ENCODE data around the gene GABRB1. TPM values are rescaled to one million over a fixed set of nuclear protein-coding genes. Genes with fewer than 3 reads are reported as not detected.

Gene GABRB1
- total and polyA plus RNA-seq, 2 donors (not counting 3 experiments of a cell fraction or from before 2014, with no cell fraction given) = not detected

- H3K9me3 ChIP-seq (replicated peaks; ENCODE audit: control insufficient read depth, insufficient read depth, low read length) = no peaks in the 10 kb centered on the region
- peak overlapping the region; percentile 83 for H2AFZ ChIP-seq (ENCODE audit: low read depth, low read length)
- no peaks in the 10 kb centered on the region for H3K9me1 ChIP-seq (replicated peaks; ENCODE audit: control insufficient read depth, extremely low read depth, insufficient read depth, low read length)
- FAIRE-seq (no peak), DNase-seq (ENCODE audit: low read depth, low spot score) (no peak)
- ChIA-PET CTCF (interaction anchor here (0.6 to 3.1 kb wide), 15 partner anchors 9 to 188 kb away, joined by 3 to 19 read pairs (median 4); no protein-coding TSS in a partner anchor), POLR2A (no interaction called here)
- H3K27ac ChIP-seq (ENCODE audit: insufficient read depth, low read depth, low read length) = no peak overlapping the region
- H3K9ac ChIP-seq (replicated peaks; ENCODE audit: extremely low read depth, insufficient read depth, low read length) = no peak overlapping the region
- no peaks in the 10 kb centered on the region for H3K79me2 ChIP-seq (ENCODE audit: control insufficient read depth, insufficient read depth, low read length)
- BruUV-seq (replicated peaks) = no TSS peak
- dilution Hi-C loops (cut with MboI; ENCODE audit: extremely low pct_ligation_motif_present, low sequenced_read_pairs) (no loop called here), intact Hi-C loops (cut with micrococcal nuclease) (loop anchor here (1.0 kb wide), 2 partner anchors 100 to 188 kb away; no protein-coding TSS in a partner anchor)
- TF ChIP-seq FOS (IDR thresholded peaks at IDR 0.05; ENCODE audit: borderline replicate concordance, insufficient read depth, low read length) = no peak
- TF ChIP-seq MAX (IDR thresholded peaks at IDR 0.05; ENCODE audit: insufficient read depth, insufficient read length) = no peak
- no peak for TF ChIP-seq JUN (IDR thresholded peaks at IDR 0.05; ENCODE audit: borderline replicate concordance, insufficient read depth, insufficient read length, low read depth)
- no peak for TF ChIP-seq POLR2AphosphoS5 (IDR thresholded peaks at IDR 0.05; ENCODE audit: insufficient read depth, low read depth, low read length)
- no peak for TF ChIP-seq MYC (IDR thresholded peaks at IDR 0.05; ENCODE audit: low read depth, low read length)
- TF ChIP-seq GATA2 (IDR thresholded peaks at IDR 0.05; ENCODE audit: insufficient read depth, insufficient read length, low read depth, low read length) = no peak
- no peak for TF ChIP-seq EZH2 (IDR thresholded peaks at IDR 0.05; ENCODE audit: borderline replicate concordance, low read depth, low read length, severe bottlenecking)
- no peak for TF ChIP-seq POLR2A (IDR thresholded peaks at IDR 0.05; ENCODE audit: low read depth, low read length)
- TF ChIP-seq, protein P1, sequence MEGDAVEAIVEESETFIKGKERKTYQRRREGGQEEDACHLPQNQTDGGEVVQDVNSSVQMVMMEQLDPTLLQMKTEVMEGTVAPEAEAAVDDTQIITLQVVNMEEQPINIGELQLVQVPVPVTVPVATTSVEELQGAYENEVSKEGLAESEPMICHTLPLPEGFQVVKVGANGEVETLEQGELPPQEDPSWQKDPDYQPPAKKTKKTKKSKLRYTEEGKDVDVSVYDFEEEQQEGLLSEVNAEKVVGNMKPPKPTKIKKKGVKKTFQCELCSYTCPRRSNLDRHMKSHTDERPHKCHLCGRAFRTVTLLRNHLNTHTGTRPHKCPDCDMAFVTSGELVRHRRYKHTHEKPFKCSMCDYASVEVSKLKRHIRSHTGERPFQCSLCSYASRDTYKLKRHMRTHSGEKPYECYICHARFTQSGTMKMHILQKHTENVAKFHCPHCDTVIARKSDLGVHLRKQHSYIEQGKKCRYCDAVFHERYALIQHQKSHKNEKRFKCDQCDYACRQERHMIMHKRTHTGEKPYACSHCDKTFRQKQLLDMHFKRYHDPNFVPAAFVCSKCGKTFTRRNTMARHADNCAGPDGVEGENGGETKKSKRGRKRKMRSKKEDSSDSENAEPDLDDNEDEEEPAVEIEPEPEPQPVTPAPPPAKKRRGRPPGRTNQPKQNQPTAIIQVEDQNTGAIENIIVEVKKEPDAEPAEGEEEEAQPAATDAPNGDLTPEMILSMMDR (IDR thresholded peaks at IDR 0.05; ENCODE audit: extremely low read depth in 1 of 2, insufficient read depth in 1 of 2, low read depth in 1 of 2, low read length in 2 of 2) = no peak
- peaks cover 14% of the 10 kb centered on the region for H3K4me1 ChIP-seq (ENCODE audit: control insufficient read depth, extremely low read depth, insufficient read depth, low read length)
- H3K4me3 ChIP-seq (replicated peaks in 1 of 3; ENCODE audit: insufficient read depth in 1 of 3, low read depth in 1 of 3, low read length in 3 of 3) = peak overlapping the region; percentile 30 to 74 (median 51)
- H4K20me1 ChIP-seq (replicated peaks; ENCODE audit: control insufficient read depth, extremely low read depth, insufficient read depth, low read length) = no peaks in the 10 kb centered on the region
- peak overlapping the region; percentile 88 for H3K4me2 ChIP-seq (ENCODE audit: insufficient read depth, low read length)
- H3K36me3 ChIP-seq (ENCODE audit: control insufficient read depth in 2 of 2, extremely low read depth in 1 of 2, insufficient read depth in 2 of 2, low read length in 2 of 2) = no peaks in the 10 kb centered on the region
- H3K27me3 ChIP-seq (ENCODE audit: control insufficient read depth in 2 of 2, insufficient read depth in 2 of 2, low read length in 2 of 2) = peaks cover 11 to 32% of the 10 kb centered on the region in 2 experiments
These were observed 511 bp downstream of the GABRB1 start for GRCh38 chr4:47031751-47032404.

All from endothelial cell of umbilical vein (primary cell).